A673 (cell line): ENCODE data around the gene PLEKHF1. TPM values are rescaled to one million over a fixed set of nuclear protein-coding genes. Genes with fewer than 3 reads are reported as not detected.

ENCODE experiments used
- BruUV-seq: library from RNA; stranded (reverse); fragments of 400-500 nt; replicated peaks from 2 replicates; lab custom pipeline; 2021; lab: Mats Ljungman, UMichigan
- CTCF ChIA-PET: fragments of 300-600 bp; sonication (Branson Sonifier 250); formaldehyde crosslinking; loops from one replicate; lab custom pipeline; 2022; ENCODE audit warnings: antibody characterized with exemption; lab: Charles Lee
- POLR2A ChIA-PET: fragments of 300-600 bp; sonication (Branson Sonifier 250); formaldehyde crosslinking; loops from one replicate; lab custom pipeline; 2022; ENCODE audit warnings: antibody characterized with exemption; ENCODE audit not compliant: low non-redundant PET; lab: Charles Lee
- DNase-seq: peaks from one replicate; pipeline ENCODE4 v3.0.0-alpha.2; 2015; ENCODE audit warnings: low spot score
- H3K27ac ChIP-seq: fragments of 200-600 bp; sonication (generic); 2 replicates; pipeline ENCODE4 v1.5.1; 2016; ENCODE audit warnings: mixed run types, low read depth, mild to moderate bottlenecking, mixed read lengths, antibody characterized with exemption, low read length; ENCODE audit not compliant: poor library complexity, severe bottlenecking
- H3K27me3 ChIP-seq: fragments of 200-600 bp; sonication (generic); replicated peaks from 2 replicates; pipeline ENCODE4 v1.6.1; 2017; ENCODE audit warnings: mixed run types, low read depth, mild to moderate bottlenecking, mixed read lengths, antibody characterized with exemption, low read length; ENCODE audit not compliant: insufficient read depth, poor library complexity
- H3K36me3 ChIP-seq: fragments of 200-600 bp; sonication (generic); 2 replicates; pipeline ENCODE4 v1.6.1; 2016; ENCODE audit warnings: mixed run types, mild to moderate bottlenecking, mixed read lengths, antibody characterized with exemption, low read length; ENCODE audit not compliant: insufficient read depth, poor library complexity, severe bottlenecking
- H3K4me1 ChIP-seq: fragments of 200-600 bp; sonication (generic); 2 replicates; pipeline ENCODE4 v1.6.1; 2017; ENCODE audit warnings: mixed run types, mild to moderate bottlenecking, mixed read lengths, antibody characterized with exemption, low read length; ENCODE audit not compliant: insufficient read depth, poor library complexity, severe bottlenecking
- H3K4me3 ChIP-seq: fragments of 200-600 bp; sonication (generic); 2 replicates; pipeline ENCODE4 v1.5.1; 2016; ENCODE audit warnings: low read depth, mixed run types, mild to moderate bottlenecking, mixed read lengths, low read length; ENCODE audit not compliant: poor library complexity, severe bottlenecking
- H3K9me3 ChIP-seq: fragments of 200-600 bp; sonication (generic); 2 replicates; pipeline ENCODE4 v1.6.1; 2016; ENCODE audit warnings: mixed run types, low read depth, mild to moderate bottlenecking, mixed read lengths, antibody characterized with exemption, low read length; ENCODE audit not compliant: poor library complexity, severe bottlenecking
- EZH2 ChIP-seq: fragments of 200-600 bp; sonication (generic); IDR thresholded peaks from 2 replicates; pipeline ENCODE4 v1.6.1; 2017; ENCODE audit warnings: borderline replicate concordance, low read depth, mild to moderate bottlenecking, mixed read lengths, antibody characterized with exemption, low read length; ENCODE audit not compliant: poor library complexity, severe bottlenecking
- intact Hi-C: fragments of 100-400 bp; cut with micrococcal nuclease; formaldehyde crosslinking; loops from one replicate; pipeline ENCODE4 v1.10.0; 2022; ENCODE audit not compliant: unreplicated experiment
- total RNA-seq: library from RNA; stranded (reverse); gene quantifications from 2 replicates; pipeline ENCODE4 v1.2.3, GENCODE V29; 2021
- TF ChIP-seq, protein P1 (sequence below): fragments of 300-800, 200-600 bp; sonication (generic); conservative IDR thresholded peaks from 2 replicates; pipeline ENCODE4 v1.5.1; 2017; ENCODE audit warnings: low read depth, mild to moderate bottlenecking, antibody characterized with exemption, low read length, moderate library complexity, mixed read lengths

PLEKHF1 gene
- total RNA-seq, 1 experiment from 2014 or later = not detected

DNA sequence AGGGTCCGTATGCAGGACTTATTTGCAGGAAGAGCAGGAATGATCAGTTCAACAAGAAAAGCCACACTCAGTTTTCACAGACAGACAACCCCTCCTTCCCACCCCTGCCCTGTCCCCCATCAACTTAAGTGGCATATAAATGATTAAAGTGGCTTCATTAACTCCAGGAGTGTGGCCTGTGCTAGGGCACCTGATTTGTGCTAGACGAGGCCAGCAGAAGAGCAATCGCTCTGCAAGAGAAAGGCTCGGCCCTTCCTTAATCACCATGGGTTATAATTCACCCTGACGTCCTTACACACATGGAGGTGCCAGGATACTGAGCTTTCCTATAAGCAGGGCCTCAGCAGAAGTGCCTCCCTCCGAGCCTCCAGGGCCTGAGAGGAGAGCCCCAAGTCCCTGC, 35.2 kb downstream of the PLEKHF1 start:
- Histone ChIP-seq H3K9me3 (no peaks in the 10 kb centered on the region), H3K36me3 (peaks cover 6% of the 10 kb centered on the region), H3K4me1 (no peaks in the 10 kb centered on the region), H3K27ac (no peak overlapping the region), H3K4me3 (no peak overlapping the region), H3K27me3 (no peaks in the 10 kb centered on the region)
- TF ChIP-seq, protein P1, sequence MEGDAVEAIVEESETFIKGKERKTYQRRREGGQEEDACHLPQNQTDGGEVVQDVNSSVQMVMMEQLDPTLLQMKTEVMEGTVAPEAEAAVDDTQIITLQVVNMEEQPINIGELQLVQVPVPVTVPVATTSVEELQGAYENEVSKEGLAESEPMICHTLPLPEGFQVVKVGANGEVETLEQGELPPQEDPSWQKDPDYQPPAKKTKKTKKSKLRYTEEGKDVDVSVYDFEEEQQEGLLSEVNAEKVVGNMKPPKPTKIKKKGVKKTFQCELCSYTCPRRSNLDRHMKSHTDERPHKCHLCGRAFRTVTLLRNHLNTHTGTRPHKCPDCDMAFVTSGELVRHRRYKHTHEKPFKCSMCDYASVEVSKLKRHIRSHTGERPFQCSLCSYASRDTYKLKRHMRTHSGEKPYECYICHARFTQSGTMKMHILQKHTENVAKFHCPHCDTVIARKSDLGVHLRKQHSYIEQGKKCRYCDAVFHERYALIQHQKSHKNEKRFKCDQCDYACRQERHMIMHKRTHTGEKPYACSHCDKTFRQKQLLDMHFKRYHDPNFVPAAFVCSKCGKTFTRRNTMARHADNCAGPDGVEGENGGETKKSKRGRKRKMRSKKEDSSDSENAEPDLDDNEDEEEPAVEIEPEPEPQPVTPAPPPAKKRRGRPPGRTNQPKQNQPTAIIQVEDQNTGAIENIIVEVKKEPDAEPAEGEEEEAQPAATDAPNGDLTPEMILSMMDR = no peak
- TF ChIP-seq EZH2 = no peak
- CTCF ChIA-PET = no interaction called here
- intact Hi-C loops = no loop called here
- no TSS peak for BruUV-seq
- POLR2A ChIA-PET = no interaction called here
- DNase-seq = no peak

GRCh38 chr19:29702161-29702962, 37.1 kb downstream of the PLEKHF1 start:
- H3K4me1 ChIP-seq = no peaks in the 10 kb centered on the region
- CTCF ChIA-PET = no interaction called here
- POLR2A ChIA-PET = no interaction called here
- intact Hi-C loops = no loop called here
- H3K27me3 ChIP-seq = no peaks in the 10 kb centered on the region
- H3K4me3 ChIP-seq = no peak overlapping the region
- H3K9me3 ChIP-seq = no peaks in the 10 kb centered on the region
- no peak overlapping the region for H3K27ac ChIP-seq
- no peak for DNase-seq
- no peak for TF ChIP-seq EZH2
- TF ChIP-seq, protein P1 = no peak
- no TSS peak for BruUV-seq
- peaks cover 12% of the 10 kb centered on the region for H3K36me3 ChIP-seq

- no peak for TF ChIP-seq EZH2
- TF ChIP-seq, protein P1 = no peak
- BruUV-seq = no TSS peak
- intact Hi-C loops = no loop called here
- Histone ChIP-seq H3K9me3 (no peaks in the 10 kb centered on the region), H3K4me3 (no peak overlapping the region), H3K27me3 (no peaks in the 10 kb centered on the region), H3K36me3 (peaks cover 12% of the 10 kb centered on the region), H3K27ac (no peak overlapping the region), H3K4me1 (no peaks in the 10 kb centered on the region)
- no peak for DNase-seq
- ChIA-PET POLR2A (no interaction called here), CTCF (no interaction called here)
Measured at GRCh38 chr19:29702963-29703320, 37.7 kb downstream of the PLEKHF1 start.
